NT2/D1 (cell line): Measurements from ENCODE around the gene TMEM125.

Experiments used
- YY1 ChIP-seq: IDR thresholded peaks from 2 replicates; pipeline ENCODE4 v1.6.1; 2011; ENCODE audit not compliant: insufficient read length, insufficient read depth
- ZNF274 ChIP-seq: IDR thresholded peaks from 2 replicates; pipeline ENCODE4 v1.6.1; 2011; ENCODE audit warnings: mild to moderate bottlenecking, low read depth, low read length

GRCh38 chr1:43279161-43279560 is 9.4 kb downstream of the TMEM125 start:
- TF ChIP-seq ZNF274 (no peak), YY1 (no peak)
